Measurements from ENCODE around the gene DYNAP. TPM values are rescaled to one million over a fixed set of nuclear protein-coding genes. Genes with fewer than 3 reads are reported as not detected.
A peak's percentile ranks its signal among the peaks of the same experiment; 100 is the strongest.

Gene DYNAP
- polyA plus RNA-seq, 3 donors, result not detected

GRCh38 chr18:54622084-54622483, 31.0 kb downstream of the DYNAP start:
- no peak for DNase-seq (ENCODE audit: extremely low read depth in 1 of 11, low read depth in 9 of 11, low spot score in 4 of 11)

DNA sequence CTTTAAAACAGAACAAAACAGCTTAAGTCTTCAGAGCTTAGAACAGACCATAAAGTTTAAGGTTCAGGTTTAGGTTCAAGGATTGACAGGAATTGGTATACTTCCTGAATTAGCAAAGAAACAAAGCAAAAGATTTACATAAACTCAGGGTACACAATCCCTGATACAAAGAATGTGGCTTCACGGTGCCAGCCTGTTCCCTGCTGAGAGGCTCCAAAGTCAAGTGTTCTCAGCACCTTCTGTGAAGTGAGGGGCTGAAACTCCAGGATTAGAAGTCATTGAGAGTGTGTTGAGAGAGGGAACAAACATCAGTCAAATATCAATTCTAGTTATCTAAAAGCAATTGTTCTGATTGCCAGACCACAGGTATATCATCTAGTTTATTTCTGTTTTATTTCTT, 35.7 kb downstream of the DYNAP start:
- DNase-seq (ENCODE audit: extremely low read depth in 1 of 11, low read depth in 9 of 11, low spot score in 4 of 11), result no peak

DNA sequence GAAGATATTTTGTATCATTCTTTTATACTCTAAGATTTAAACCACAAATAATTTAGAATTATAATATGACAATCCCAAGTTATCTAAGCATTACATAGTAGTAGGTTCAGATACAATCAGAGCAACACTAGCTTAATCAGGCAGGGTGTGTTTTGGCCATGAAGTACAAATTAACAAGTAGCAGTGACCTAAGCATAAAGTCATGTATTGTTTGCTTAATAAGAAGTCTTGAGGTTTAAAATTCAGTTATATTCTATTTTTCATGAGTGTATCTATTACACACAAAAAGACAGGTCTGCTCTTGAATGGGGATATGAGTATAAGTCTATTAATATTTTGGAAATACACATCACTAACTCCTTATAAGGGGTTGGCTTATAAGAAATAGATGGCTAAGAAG, 39.9 kb downstream of the DYNAP start:
- DNase-seq (ENCODE audit: extremely low read depth in 1 of 11, low read depth in 9 of 11, low spot score in 4 of 11), result no peak

DNA sequence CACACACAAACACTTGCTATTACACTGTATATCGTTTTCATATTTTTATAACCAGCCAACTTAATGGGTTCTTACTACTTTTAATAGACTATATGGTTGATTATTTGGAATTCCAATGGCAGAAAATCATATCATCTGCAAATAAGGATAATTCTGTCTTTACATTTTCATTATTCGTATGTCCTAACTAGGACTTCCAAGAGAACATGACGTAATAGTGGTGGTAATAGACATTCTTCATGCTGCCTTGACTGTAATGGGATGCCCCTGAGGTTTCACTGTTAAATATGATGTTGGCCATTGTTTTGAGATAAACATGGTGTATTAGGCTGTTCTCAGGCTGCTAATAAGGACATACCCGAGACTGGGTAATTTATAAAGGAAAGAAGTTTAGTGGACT, 45.2 kb downstream of the DYNAP start:
- DNase-seq (ENCODE audit: extremely low read depth in 1 of 11, low read depth in 9 of 11, low spot score in 4 of 11), result no peak

DNA sequence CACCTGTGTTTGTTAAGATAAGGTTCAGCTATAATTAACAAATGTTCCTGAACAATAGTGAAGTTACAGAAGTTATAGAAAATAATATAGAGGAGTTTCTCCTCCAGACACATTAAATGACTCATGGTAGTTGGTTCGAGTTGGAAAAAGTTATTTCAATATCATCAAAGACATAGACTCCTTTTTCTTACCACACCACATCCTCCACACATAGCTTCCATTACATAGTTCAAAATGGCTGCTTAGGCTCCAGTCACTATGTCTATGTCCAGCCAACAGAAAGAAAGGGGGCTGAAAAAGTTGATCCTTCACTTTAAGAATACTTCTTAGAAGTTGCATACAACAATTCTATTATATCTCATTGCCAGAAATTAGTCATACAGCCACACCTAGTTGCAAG, 50.7 kb downstream of the DYNAP start:
- no peak for DNase-seq (ENCODE audit: extremely low read depth in 1 of 11, low read depth in 9 of 11, low spot score in 4 of 11)

GRCh38 chr18:54647176-54647575, 56.1 kb downstream of the DYNAP start:
- peak in 9 of 11 donors; percentile 8 to 34 (median 18) for DNase-seq (ENCODE audit: extremely low read depth in 1 of 11, low read depth in 9 of 11, low spot score in 4 of 11)

Other genes starting within 250 kb of the DYNAP start
- gene STARD6, start 233.4 kb upstream of the DYNAP start, polyA plus RNA-seq (ENCODE audit: insufficient read length in 3 of 3), result under 1 TPM; 0.30 to 0.82 (median 0.42) TPM
- gene C18orf54, start 233.3 kb upstream of the DYNAP start, polyA plus RNA-seq (ENCODE audit: insufficient read length in 3 of 3), result 10 to 100 TPM; 11.4 to 13.2 (median 12.8) TPM
- 1 to 10 TPM; 3.6 to 3.7 (median 3.6) TPM for gene RAB27B, start 237.2 kb downstream of the DYNAP start, polyA plus RNA-seq (ENCODE audit: insufficient read length in 3 of 3)